ENCODE results near the gene SIN3B. TPM values are rescaled to one million over a fixed set of nuclear protein-coding genes. Genes with fewer than 3 reads are reported as not detected.

Gene SIN3B
- polyA plus RNA-seq, 3 donors: 42.1 to 49.6 (median 44.1) TPM

Other genes with a start within 250 kb of the SIN3B start
- gene MED26, start 201.2 kb upstream of the SIN3B start, polyA plus RNA-seq (ENCODE audit: insufficient read length in 3 of 3): 1 to 10 TPM; 5.8 to 6.4 (median 5.9) TPM
- gene SMIM7, start 169.3 kb upstream of the SIN3B start, polyA plus RNA-seq (ENCODE audit: insufficient read length in 3 of 3): 100 to 1,000 TPM; 105 to 113 (median 110) TPM
- 1 to 10 TPM; 7.9 to 9.3 (median 8.0) TPM for gene TMEM38A, start 168.3 kb upstream of the SIN3B start, polyA plus RNA-seq (ENCODE audit: insufficient read length in 3 of 3)
- gene NWD1, start 109.6 kb upstream of the SIN3B start, polyA plus RNA-seq (ENCODE audit: insufficient read length in 3 of 3): under 1 TPM; 0.04 to 0.06 (median 0.04) TPM
- gene F2RL3, start 59.6 kb downstream of the SIN3B start, polyA plus RNA-seq (ENCODE audit: insufficient read length in 3 of 3): 1 to 10 TPM in 1 of 3 donors, under 1 TPM in 2; 0.58 to 1.0 (median 0.87) TPM
- 10 to 100 TPM; 28.4 to 34.2 (median 28.7) TPM for gene CPAMD8, start 197.4 kb downstream of the SIN3B start, polyA plus RNA-seq (ENCODE audit: insufficient read length in 3 of 3)
- 10 to 100 TPM; 11.9 to 13.9 (median 12.5) TPM for gene HAUS8, start 246.1 kb downstream of the SIN3B start, polyA plus RNA-seq (ENCODE audit: insufficient read length in 3 of 3)
- 10 to 100 TPM; 39.6 to 43.4 (median 42.2) TPM for gene MYO9B, start 246.4 kb downstream of the SIN3B start, polyA plus RNA-seq (ENCODE audit: insufficient read length in 3 of 3)

Measured in right renal cortex interstitium (tissue), 3 donors.